Kidney (tissue), 14 donors: ENCODE data around the gene SLC35F1. TPM values are rescaled to one million over a fixed set of nuclear protein-coding genes. Genes with fewer than 3 reads are reported as not detected.

Experiments used
- DNase-seq, 5 donors: peaks; one replicate each; pipeline ENCODE4 v3.0.0-alpha.2; 2013 to 2020
- FAIRE-seq: peaks from 2 replicates; lab custom pipeline; 2012; peaks lifted over from hg19 to GRCh38; lab: Jason Lieb, UNC
- H3K27ac ChIP-seq, 2 donors: one replicate each; pipeline ENCODE4 v1.7.0; 2013; ENCODE audit warnings: low read depth in 2 of 2, low read length in 2 of 2, inconsistent platforms in 1 of 2
- H3K27me3 ChIP-seq: one replicate; pipeline ENCODE4 v1.7.1; 2013; ENCODE audit warnings: low read length, inconsistent platforms; ENCODE audit not compliant: control insufficient read depth, insufficient read depth
- H3K36me3 ChIP-seq, 3 donors: one replicate each; pipeline versions ENCODE4 v1.7.0 to v1.7.1; 2013; ENCODE audit warnings: low read length in 3 of 3, control low read depth in 1 of 3, inconsistent platforms in 1 of 3; ENCODE audit not compliant: insufficient read depth in 3 of 3, control insufficient read depth in 2 of 3
- H3K4me1 ChIP-seq, 3 donors: one replicate each; pipeline versions ENCODE4 v1.7.0 to v1.7.1; 2013; ENCODE audit warnings: low read length in 3 of 3, inconsistent platforms in 1 of 3, low read depth in 1 of 3; ENCODE audit not compliant: control insufficient read depth in 2 of 3, insufficient read depth in 2 of 3
- H3K4me3 ChIP-seq, 3 donors: one replicate each; pipeline versions ENCODE4 v1.7.0 to v1.8.1; 2013; ENCODE audit warnings: low read length in 3 of 3, control low read depth in 1 of 3, inconsistent platforms in 1 of 3
- H3K9ac ChIP-seq, 3 donors: one replicate each; pipeline versions ENCODE4 v1.7.0 to v1.7.1; 2013; ENCODE audit warnings: low read length in 3 of 3, control low read depth in 1 of 3, inconsistent platforms in 1 of 3
- H3K9me3 ChIP-seq, 3 donors: one replicate each; pipeline versions ENCODE4 v1.7.0 to v1.7.1; 2013; ENCODE audit warnings: low read length in 3 of 3, control low read depth in 1 of 3, inconsistent platforms in 1 of 3; ENCODE audit not compliant: control insufficient read depth in 2 of 3, insufficient read depth in 1 of 3
- intact Hi-C: fragments of 100-400 bp; cut with DNase I; formaldehyde crosslinking; loops from one replicate; pipeline ENCODE4 v1.11.1; 2022
- polyA plus RNA-seq: library from polyadenylated mRNA; stranded (reverse); fragments of 350-450 nt; fragmentation: Illumina TruSeq; extraction: RNeasy Lipid Tissue Mini Kit (QIAGEN cat#74804); gene quantifications from one replicate; pipeline ENCODE4 v1.2.3, GENCODE V29; 2014; ENCODE audit warnings: low read depth, low replicate concordance; ENCODE audit not compliant: insufficient read depth
- total RNA-seq: library from RNA; stranded (reverse); fragmentation: NEBNext Ultra II Directional; extraction: Animal tissue kit (Norgen Biotek cat#: 25700); gene quantifications from one replicate; pipeline ENCODE4 v1.2.1, GENCODE V29; 2021
- TF ChIP-seq, protein P1 (sequence below): IDR thresholded peaks from 3 replicates; pipeline ENCODE4 v1.5.1; 2012; ENCODE audit warnings: mild to moderate bottlenecking, moderate library complexity, borderline replicate concordance; ENCODE audit not compliant: insufficient read depth; ENCODE audit errors: extremely low read depth
- donor health status: control.
- donor health status: control.
- donor health status: control.
- donor health status: control.
- donor health status: control.
- donor health status: DM: yes; HTN: yes; CAD: no.
- donor health status: Normal renal cell carcinoma (clear cell type).

Gene SLC35F1
- total and polyA plus RNA-seq, 2 donors from 2014 or later = 0.28 to 0.63 TPM

DNA sequence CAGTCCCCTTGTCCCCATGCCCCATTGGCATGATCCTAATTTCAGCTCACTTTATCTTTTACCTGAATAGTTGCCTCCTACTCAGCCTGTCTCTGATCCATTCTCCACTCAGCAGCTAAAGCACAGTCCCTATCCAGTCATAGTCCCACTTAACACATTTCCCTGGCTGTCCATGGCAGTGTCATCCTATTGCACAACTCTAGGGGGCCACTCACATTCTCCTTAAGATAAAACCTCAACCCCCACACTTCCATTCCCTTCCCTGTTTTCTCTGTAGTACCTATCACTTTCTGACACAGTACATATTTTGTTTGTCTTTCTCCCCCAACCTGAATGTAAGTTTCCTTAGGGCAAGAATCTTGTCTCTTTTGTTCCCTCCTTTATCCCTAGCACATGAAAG, 420.2 kb downstream of the SLC35F1 start:
- no peaks in the 10 kb centered on the region for H3K36me3 ChIP-seq
- no peaks in the 10 kb centered on the region for H3K4me1 ChIP-seq
- intact Hi-C loops = no loop called here
- FAIRE-seq (no peak), DNase-seq (no peak)
- H3K27ac ChIP-seq = no peak overlapping the region
- H3K9me3 ChIP-seq = no peaks in the 10 kb centered on the region
- H3K4me3 ChIP-seq = no peak overlapping the region
- TF ChIP-seq, protein P1, sequence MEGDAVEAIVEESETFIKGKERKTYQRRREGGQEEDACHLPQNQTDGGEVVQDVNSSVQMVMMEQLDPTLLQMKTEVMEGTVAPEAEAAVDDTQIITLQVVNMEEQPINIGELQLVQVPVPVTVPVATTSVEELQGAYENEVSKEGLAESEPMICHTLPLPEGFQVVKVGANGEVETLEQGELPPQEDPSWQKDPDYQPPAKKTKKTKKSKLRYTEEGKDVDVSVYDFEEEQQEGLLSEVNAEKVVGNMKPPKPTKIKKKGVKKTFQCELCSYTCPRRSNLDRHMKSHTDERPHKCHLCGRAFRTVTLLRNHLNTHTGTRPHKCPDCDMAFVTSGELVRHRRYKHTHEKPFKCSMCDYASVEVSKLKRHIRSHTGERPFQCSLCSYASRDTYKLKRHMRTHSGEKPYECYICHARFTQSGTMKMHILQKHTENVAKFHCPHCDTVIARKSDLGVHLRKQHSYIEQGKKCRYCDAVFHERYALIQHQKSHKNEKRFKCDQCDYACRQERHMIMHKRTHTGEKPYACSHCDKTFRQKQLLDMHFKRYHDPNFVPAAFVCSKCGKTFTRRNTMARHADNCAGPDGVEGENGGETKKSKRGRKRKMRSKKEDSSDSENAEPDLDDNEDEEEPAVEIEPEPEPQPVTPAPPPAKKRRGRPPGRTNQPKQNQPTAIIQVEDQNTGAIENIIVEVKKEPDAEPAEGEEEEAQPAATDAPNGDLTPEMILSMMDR = no peak
- H3K27me3 ChIP-seq = no peaks in the 10 kb centered on the region
- H3K9ac ChIP-seq = no peak overlapping the region

DNA sequence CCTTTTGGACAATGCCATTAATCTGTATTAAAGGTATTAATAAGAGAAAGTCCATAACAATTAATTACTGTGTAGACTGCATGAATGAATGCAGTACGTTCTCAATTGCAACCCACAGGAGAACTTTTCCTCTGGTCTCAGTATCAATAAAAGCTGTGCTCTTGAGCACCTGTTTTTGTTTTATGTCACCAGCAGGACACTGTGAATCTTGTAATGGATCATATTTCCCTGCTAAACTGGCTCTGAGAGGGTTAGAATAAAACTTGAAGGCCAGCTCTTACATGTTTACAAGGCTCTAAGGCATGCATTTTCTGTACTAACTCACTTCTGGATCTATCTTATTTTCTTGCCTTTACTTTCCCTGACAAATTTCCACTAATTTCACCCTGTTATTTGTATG, 426.7 kb downstream of the SLC35F1 start:
- no peaks in the 10 kb centered on the region for H3K27me3 ChIP-seq
- no peak overlapping the region for H3K4me3 ChIP-seq
- no peaks in the 10 kb centered on the region for H3K36me3 ChIP-seq
- DNase-seq = peak in 1 of 5 donors; percentile 18
- H3K9ac ChIP-seq = no peak overlapping the region
- TF ChIP-seq, protein P1 = no peak
- H3K27ac ChIP-seq = no peak overlapping the region
- intact Hi-C loops = no loop called here
- no peaks in the 10 kb centered on the region for H3K4me1 ChIP-seq
- FAIRE-seq = no peak
- no peaks in the 10 kb centered on the region for H3K9me3 ChIP-seq

DNA sequence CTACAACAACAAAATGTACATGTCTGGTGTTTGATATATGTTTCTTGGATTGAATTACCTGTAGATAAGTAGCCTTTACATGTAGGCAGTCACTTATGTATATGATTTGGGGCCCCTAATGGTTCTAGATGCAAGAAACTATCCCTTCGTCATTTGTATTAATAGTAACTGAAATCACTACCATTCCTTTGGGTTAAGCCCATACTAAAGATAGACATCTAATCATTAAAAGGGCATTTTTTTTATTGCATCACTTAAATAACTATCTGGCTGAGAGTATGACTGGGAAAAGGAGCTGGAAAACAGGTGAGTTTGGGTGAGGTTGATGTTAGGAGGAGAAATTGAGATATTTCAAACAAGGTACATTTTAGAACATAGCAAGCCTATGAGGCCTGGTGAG, 427.6 kb downstream of the SLC35F1 start:
- Histone ChIP-seq H3K27me3 (no peaks in the 10 kb centered on the region), H3K4me1 (no peaks in the 10 kb centered on the region), H3K9me3 (no peaks in the 10 kb centered on the region), H3K36me3 (no peaks in the 10 kb centered on the region), H3K4me3 (no peak overlapping the region), H3K9ac (no peak overlapping the region), H3K27ac (no peak overlapping the region)
- DNase-seq = no peak
- FAIRE-seq = no peak
- TF ChIP-seq, protein P1 = no peak
- intact Hi-C loops = no loop called here

DNA sequence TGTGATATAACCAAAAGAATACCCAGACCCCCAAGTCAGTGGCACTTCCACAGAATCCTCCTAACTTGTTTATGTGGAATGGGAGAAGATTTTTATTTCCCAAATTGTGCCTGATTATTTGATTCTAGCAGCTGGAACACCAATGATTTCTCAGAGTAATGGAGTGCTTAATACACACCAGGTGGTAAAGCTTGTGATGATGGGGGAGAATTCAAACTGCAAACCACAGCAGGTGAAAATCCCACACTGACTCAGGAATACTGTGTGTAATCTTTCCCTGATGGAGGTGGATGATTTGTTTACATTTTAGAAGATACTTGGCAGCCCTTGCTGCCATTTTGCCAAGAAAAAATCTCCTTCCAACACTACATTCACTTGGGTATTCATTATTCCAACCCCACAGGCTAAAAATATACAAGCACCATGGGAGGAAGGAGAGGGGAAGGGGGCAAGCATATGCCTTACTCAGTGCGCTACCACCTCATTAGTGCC, 428.3 kb downstream of the SLC35F1 start:
- H3K9ac ChIP-seq = no peak overlapping the region
- no peak overlapping the region for H3K4me3 ChIP-seq
- H3K27ac ChIP-seq = no peak overlapping the region
- TF ChIP-seq, protein P1 = no peak
- H3K36me3 ChIP-seq = no peaks in the 10 kb centered on the region
- intact Hi-C loops = no loop called here
- H3K27me3 ChIP-seq = no peaks in the 10 kb centered on the region
- FAIRE-seq (no peak), DNase-seq (no peak)
- H3K4me1 ChIP-seq = no peaks in the 10 kb centered on the region
- no peaks in the 10 kb centered on the region for H3K9me3 ChIP-seq
